ENCODE data around the gene ZNF316. TPM values are rescaled to one million over a fixed set of nuclear protein-coding genes. Genes with fewer than 3 reads are reported as not detected.

The ZNF316 gene
- total and polyA plus RNA-seq, 2 experiments from 2014 or later, result 1.1 to 17.4 TPM

DNA sequence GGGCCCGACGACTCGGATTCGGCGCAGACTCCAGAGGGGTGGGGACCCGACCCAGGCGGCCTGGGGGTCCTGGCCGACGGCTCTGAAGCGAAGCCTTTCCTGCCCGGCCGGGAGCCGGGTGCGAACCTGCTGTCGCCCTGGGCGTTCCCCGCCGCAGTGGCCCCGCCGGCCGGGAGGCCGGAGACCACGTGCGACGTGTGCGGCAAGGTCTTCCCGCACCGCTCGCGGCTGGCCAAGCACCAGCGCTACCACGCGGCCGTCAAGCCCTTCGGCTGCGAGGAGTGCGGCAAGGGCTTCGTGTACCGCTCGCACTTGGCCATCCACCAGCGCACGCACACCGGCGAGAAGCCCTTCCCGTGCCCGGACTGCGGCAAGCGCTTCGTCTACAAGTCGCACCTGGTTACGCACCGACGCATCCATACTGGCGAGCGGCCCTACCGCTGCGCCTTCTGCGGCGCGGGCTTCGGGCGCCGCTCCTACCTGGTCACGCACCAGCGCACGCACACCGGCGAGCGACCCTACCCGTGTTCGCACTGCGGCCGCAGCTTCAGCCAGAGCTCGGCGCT is 15.4 kb downstream of the ZNF316 start (continued):
- TF ChIP-seq ZNF114 (CRISPR knock-in tag; IDR thresholded peaks at IDR 0.05) (no peak), EZH2phosphoT487 (IDR thresholded peaks at IDR 0.05; ENCODE audit: unreplicated experiment) (no peak)
- TF ChIP-seq, protein P1, sequence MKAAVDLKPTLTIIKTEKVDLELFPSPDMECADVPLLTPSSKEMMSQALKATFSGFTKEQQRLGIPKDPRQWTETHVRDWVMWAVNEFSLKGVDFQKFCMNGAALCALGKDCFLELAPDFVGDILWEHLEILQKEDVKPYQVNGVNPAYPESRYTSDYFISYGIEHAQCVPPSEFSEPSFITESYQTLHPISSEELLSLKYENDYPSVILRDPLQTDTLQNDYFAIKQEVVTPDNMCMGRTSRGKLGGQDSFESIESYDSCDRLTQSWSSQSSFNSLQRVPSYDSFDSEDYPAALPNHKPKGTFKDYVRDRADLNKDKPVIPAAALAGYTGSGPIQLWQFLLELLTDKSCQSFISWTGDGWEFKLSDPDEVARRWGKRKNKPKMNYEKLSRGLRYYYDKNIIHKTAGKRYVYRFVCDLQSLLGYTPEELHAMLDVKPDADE (IDR thresholded peaks at IDR 0.05), result no peak

DNA sequence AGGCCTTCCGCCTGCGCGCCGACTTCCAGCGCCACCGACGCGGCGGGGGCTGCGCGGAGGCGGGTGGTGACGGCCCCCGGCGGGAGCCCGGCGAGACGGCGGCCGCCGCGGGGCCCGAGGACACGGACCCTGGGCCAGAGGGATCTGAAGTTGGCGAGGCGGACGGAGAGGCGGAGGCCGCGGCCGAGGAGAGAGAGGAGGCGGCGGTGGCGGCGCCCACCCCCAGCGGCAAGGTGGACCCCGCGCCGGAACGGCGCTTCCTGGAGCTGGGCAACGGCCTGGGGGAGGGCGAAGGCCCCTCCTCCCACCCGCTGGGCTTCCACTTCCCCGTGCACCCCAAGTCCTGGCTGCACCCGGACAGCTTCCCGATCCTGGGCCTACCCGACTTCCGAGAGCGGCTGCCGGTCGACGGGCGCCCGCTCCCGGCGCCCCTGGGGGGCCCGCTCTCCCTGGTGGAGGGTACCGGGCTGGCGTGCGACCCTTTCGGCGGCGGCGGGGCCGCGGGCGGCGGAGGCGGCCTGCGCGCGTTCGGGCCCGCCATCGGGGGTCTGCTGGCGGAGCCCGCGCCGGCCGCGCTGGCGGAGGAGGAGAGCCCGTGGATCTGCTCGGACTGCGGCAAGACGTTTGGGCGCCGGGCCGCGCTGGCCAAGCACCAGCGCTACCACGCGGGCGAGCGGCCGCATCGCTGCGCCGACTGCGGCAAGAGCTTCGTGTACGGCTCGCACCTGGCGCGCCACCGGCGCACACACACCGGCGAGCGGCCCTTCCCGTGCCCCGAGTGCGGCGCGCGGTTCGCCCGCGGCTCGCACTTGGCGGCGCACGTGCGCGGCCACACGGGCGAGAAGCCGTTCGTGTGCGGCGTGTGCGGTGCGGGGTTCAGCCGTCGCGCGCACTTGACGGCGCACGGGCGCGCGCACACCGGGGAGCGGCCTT is 16.2 kb downstream of the ZNF316 start:
- H3K4me3 Mint-ChIP-seq, result no peak overlapping the region
- TF ChIP-seq, protein P1 (IDR thresholded peaks at IDR 0.05), result no peak
- TF ChIP-seq, protein P2, sequence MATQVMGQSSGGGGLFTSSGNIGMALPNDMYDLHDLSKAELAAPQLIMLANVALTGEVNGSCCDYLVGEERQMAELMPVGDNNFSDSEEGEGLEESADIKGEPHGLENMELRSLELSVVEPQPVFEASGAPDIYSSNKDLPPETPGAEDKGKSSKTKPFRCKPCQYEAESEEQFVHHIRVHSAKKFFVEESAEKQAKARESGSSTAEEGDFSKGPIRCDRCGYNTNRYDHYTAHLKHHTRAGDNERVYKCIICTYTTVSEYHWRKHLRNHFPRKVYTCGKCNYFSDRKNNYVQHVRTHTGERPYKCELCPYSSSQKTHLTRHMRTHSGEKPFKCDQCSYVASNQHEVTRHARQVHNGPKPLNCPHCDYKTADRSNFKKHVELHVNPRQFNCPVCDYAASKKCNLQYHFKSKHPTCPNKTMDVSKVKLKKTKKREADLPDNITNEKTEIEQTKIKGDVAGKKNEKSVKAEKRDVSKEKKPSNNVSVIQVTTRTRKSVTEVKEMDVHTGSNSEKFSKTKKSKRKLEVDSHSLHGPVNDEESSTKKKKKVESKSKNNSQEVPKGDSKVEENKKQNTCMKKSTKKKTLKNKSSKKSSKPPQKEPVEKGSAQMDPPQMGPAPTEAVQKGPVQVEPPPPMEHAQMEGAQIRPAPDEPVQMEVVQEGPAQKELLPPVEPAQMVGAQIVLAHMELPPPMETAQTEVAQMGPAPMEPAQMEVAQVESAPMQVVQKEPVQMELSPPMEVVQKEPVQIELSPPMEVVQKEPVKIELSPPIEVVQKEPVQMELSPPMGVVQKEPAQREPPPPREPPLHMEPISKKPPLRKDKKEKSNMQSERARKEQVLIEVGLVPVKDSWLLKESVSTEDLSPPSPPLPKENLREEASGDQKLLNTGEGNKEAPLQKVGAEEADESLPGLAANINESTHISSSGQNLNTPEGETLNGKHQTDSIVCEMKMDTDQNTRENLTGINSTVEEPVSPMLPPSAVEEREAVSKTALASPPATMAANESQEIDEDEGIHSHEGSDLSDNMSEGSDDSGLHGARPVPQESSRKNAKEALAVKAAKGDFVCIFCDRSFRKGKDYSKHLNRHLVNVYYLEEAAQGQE (IDR thresholded peaks at IDR 0.05; ENCODE audit: unreplicated experiment), result no peak
- TF ChIP-seq EZH2phosphoT487 (IDR thresholded peaks at IDR 0.05; ENCODE audit: unreplicated experiment), result no peak
- TF ChIP-seq EZH2 (IDR thresholded peaks at IDR 0.05; ENCODE audit: low read depth, unreplicated experiment), result no peak
- TF ChIP-seq NANOG (IDR thresholded peaks at IDR 0.05; ENCODE audit: borderline replicate concordance), result no peak
- no peak for TF ChIP-seq JUNB (IDR thresholded peaks at IDR 0.05; ENCODE audit: unreplicated experiment)
- TF ChIP-seq ZNF114 (CRISPR knock-in tag; IDR thresholded peaks at IDR 0.05), result no peak
- H3K4me3 ChIP-seq, result no peak overlapping the region
- no peaks in the 10 kb centered on the region for H3K9me2 ChIP-seq (ENCODE audit: insufficient read depth)
- no peak overlapping the region for H2AFZ ChIP-seq
- H3K27me3 ChIP-seq (ENCODE audit: insufficient read depth), result no peaks in the 10 kb centered on the region
- H3K4me2 ChIP-seq, result no peak overlapping the region
- no peaks in the 10 kb centered on the region for H3K9me3 Mint-ChIP-seq
- DNase-seq (ENCODE audit: low spot score) (no peak), ATAC-seq (no peak)
- no peaks in the 10 kb centered on the region; the same call in 1 of the 3 replicates for H3K4me1 Mint-ChIP-seq
- peaks cover 7% of the 10 kb centered on the region for H3K27me3 Mint-ChIP-seq (ENCODE audit: insufficient read depth, low read depth, poor library complexity)
- no peaks in the 10 kb centered on the region for H3K36me3 ChIP-seq (ENCODE audit: insufficient read depth)
- H3K4me1 ChIP-seq (ENCODE audit: insufficient read depth), result no peaks in the 10 kb centered on the region
- H4K20me1 ChIP-seq (replicated peaks; ENCODE audit: insufficient read depth), result no peaks in the 10 kb centered on the region; the same call in 1 of the 2 replicates
- no peaks in the 10 kb centered on the region for H3F3A ChIP-seq (replicated peaks; ENCODE audit: low read depth)
- no peak overlapping the region for H3K27ac Mint-ChIP-seq
- no peak overlapping the region for H3K27ac ChIP-seq (ENCODE audit: low read depth)
- H3K36me3 Mint-ChIP-seq (ENCODE audit: low read depth), result peaks cover 27% of the 10 kb centered on the region
- no peaks in the 10 kb centered on the region for H3K79me2 ChIP-seq (replicated peaks; ENCODE audit: insufficient read depth)

All from GM23338 (cell line).